ENCODE measurements around the gene BICDL2.

- no peak for TF ChIP-seq CTCF (conservative IDR thresholded peaks at IDR 0.05; ENCODE audit: low read depth, low read length)
- no peak for TF ChIP-seq EZH2 (IDR thresholded peaks at IDR 0.05; ENCODE audit: borderline replicate concordance, low read depth, low read length, poor library complexity, severe bottlenecking)
Measured at GRCh38 chr16:3025032-3026002, 11.4 kb downstream of the BICDL2 start.

All from A673 (cell line).